HCT116 (cell line): Measurements from ENCODE around the gene AHSP.

ENCODE experiments used
- POLR2AphosphoS5 ChIP-seq: IDR thresholded peaks from 2 replicates; pipeline ENCODE4 v1.6.1; 2011; ENCODE audit warnings: mild to moderate bottlenecking, low read depth, low read length, moderate library complexity
- TF ChIP-seq, protein P1 (sequence below): IDR thresholded peaks from 2 replicates; pipeline ENCODE4 v1.6.1; 2012; ENCODE audit warnings: low read depth

DNA sequence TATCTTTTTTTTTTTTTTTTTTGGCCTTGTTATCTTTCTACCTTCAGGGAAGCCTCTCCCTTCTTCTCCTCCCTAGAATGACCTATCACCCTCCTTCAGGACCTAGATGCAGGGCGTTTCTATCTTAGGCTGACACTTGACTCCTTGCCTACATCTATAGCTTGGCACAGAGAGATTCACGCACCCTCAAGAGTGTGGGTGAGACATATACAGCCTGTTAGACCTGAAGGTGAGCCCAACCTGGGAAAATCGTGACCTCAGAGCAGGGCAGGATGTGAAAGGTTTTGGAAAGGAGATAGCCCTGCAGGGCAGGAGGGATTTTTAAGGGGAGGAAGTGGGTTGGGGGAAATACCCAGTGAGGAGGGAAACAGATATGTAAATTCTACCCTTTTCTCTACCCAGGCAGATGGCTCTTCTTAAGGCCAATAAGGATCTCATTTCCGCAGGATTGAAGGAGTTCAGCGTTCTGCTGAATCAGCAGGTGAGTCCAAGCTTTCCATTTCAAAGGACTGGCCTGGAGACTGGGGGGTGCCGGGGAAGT, at the start of gene AHSP:
- TF ChIP-seq, protein P1, sequence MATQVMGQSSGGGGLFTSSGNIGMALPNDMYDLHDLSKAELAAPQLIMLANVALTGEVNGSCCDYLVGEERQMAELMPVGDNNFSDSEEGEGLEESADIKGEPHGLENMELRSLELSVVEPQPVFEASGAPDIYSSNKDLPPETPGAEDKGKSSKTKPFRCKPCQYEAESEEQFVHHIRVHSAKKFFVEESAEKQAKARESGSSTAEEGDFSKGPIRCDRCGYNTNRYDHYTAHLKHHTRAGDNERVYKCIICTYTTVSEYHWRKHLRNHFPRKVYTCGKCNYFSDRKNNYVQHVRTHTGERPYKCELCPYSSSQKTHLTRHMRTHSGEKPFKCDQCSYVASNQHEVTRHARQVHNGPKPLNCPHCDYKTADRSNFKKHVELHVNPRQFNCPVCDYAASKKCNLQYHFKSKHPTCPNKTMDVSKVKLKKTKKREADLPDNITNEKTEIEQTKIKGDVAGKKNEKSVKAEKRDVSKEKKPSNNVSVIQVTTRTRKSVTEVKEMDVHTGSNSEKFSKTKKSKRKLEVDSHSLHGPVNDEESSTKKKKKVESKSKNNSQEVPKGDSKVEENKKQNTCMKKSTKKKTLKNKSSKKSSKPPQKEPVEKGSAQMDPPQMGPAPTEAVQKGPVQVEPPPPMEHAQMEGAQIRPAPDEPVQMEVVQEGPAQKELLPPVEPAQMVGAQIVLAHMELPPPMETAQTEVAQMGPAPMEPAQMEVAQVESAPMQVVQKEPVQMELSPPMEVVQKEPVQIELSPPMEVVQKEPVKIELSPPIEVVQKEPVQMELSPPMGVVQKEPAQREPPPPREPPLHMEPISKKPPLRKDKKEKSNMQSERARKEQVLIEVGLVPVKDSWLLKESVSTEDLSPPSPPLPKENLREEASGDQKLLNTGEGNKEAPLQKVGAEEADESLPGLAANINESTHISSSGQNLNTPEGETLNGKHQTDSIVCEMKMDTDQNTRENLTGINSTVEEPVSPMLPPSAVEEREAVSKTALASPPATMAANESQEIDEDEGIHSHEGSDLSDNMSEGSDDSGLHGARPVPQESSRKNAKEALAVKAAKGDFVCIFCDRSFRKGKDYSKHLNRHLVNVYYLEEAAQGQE = no peak
- no peak for TF ChIP-seq POLR2AphosphoS5
